HG03280 (cell line): ENCODE measurements around the gene UBQLN4.
A peak's percentile ranks its signal among the peaks of the same experiment; 100 is the strongest.
"Not testable (repeated sequence)": the region's sequence is repeated elsewhere in the genome, so short reads cannot be mapped to it uniquely, and the experiment has no call there.

Source experiments
- ATAC-seq: cut with Tn5 transposase; IDR thresholded peaks from one replicate; pipeline ENCODE4 v1.9.1; 2021; ENCODE audit warnings: mild to moderate bottlenecking, moderate library complexity; ENCODE audit not compliant: unreplicated experiment

UBQLN4 gene

DNA sequence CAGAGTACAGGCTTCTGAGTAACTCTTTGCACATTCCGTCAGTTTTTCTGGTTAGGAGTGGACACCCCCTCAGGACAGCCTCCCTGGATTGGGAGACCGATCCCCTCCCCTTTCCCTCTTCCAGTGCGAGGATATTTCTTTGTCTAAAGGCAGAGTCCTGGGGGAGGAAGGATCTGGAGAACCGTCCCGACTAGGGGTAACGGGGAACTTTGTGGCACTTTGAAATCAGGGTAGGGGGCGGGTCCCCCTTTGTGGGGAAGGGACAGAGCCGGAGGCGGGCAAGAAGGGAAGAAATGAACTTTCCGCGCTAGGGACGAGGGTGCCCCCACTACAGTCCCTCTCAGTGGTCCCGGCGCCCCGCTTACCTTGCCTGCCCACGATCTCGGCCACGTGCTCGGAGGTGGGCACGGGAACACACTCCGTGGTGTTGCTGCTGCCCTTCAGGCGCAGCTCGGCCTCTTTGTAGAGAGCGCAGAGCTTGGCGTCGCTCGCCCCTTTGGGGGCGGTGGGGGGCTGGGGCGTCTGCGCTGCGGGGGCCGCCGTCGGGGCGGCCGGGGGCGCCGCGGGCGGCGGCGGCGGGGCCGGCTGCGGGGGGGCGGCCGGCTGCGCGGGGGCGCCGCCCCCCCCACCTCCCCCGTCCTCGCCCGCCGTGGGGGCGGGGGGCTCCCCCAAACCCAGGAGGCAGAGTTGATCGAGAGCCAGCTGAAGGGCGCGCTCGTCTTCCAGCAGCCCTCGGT lies 27.8 kb upstream of the UBQLN4 start:
- no peak for ATAC-seq

DNA sequence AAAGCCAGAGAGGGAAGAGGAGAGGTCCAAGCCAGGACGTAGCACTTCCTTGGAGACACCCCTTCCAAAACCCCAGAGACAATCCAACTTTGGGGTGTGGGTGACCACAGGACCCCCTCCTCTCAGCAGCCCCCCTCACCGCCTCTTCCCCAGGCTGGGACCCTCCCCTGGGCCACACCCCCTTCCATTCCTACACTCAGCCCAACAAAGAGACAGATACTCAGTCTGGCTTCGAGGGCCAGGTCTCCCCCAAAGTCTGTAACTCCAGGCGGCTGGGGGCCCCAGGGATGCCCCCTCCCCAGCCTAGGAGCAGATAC lies 27.2 kb upstream of the UBQLN4 start:
- no peak for ATAC-seq

DNA sequence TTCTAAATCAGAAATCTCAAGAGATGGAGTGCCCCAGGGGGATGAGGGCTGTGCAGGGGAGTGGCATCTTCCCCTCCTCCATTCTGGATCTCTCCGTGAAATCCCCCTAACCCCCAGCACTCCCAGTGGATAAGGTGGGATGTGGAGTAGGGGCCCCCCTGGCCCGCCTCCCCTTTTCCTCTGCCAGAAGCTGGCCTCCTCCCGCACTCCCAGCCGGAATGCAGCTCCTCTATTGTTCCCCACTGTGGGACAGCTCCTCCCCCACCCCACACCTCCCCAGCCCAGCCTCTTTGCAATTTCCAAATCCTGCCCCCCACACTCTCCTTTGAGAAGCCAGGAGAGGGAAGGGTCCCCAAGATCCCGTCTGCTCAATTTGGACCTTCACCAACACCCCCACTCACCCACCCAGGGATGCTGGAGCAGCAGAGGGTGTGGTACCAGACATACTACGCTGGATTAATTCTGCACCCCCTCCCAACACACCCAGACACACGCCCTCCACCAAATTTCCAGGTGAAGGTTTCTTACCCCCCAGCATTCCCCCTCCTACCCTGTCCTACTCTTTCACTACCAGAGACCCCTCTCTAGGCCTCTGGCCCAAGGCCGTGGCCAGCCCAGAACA lies 26.8 kb upstream of the UBQLN4 start:
- no peak for ATAC-seq

DNA sequence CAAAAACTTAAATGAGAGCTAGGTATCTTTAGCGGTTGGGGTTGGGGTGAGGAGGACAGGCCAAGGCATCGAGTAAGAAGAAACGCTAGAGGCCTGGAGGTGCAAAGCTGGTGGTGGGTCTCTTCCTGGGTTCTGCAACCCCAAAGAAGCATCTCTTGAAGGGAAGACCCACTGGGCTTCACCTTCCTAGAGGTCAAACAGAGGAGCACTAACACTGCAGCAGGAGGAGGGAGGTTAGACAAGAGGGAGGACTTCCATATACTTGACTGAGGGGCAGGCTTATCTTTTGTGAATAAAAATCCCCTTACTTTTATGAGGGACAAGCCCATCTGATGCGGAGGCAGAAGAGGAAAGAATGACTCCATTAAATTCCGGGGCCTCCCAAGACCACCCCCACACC lies 26.2 kb upstream of the UBQLN4 start:
- ATAC-seq = no peak

DNA sequence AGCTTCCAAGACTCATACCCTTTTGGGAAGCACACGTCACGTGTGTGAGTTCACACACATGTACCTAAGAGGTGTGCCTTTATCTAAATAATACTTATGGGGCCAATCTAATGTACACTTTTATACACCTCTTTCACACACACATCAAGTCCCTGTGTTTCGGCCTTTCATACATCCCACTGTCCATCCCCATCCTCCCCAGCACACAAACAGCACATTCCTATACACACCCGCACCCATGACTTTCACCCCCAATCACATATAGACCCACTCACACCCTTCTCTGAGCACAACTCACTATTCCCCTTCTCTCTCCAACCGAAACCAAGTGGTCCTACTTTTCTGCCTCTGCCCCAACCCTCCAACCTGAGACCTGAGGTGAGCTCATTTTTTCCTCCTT lies 25.1 kb upstream of the UBQLN4 start:
- ATAC-seq = no peak

DNA sequence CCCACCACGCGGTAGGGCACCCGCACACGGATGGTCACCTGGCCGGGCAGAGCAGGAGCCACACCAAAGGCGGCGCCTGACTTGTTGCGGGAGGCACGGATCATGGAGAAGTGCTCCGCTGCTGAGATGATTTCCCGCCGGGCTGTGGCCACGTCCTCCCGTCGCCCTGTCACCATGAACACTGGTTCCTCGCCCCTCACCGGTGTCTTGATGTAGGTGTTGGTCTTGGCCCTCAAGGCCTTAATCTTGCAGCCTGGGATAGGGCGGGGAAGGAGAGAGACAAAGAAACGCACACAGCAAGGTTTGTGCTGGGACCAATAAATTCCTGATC lies 23.8 kb upstream of the UBQLN4 start:
- ATAC-seq = no peak

DNA sequence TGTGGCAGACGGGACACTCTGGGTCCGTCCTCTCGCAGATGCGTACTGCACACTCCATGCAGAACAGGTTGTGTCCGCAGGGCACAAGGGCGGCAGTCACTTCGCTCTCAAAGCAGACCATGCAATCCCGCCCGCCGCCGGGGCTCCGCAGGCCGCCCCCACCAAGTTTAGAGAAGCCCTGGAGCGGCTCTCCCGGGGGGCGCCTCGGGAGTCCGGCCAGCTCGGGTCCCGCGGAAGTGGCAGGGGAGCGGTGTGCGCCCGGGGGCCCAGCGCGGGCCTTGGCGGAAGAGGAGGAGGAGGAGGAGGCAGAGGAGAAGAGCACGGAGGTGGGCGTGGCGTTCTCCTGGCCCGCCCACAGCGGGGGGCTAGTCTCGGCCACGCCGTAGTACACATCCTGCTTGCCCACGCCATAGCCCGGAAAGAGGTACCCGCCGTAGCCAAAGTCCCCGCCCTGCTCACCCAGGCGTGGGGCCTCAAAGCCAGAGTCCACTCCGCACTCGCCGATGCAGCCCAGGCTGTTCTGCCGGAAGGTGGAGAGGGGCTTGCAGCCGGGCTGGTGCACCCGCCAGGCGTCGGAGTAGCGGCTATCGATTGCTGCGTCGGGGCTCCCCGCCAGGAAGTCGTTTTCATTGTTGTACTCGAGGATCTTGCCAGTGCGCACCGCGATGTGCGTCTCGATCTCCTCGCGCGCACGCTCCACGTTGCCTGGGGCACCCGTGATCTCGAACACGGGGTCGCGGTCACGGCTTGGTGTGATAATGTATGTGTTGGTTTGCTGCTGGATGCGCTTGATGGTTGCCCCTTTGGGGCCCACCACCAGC lies 23.2 kb upstream of the UBQLN4 start:
- peak; percentile 70 for ATAC-seq

DNA sequence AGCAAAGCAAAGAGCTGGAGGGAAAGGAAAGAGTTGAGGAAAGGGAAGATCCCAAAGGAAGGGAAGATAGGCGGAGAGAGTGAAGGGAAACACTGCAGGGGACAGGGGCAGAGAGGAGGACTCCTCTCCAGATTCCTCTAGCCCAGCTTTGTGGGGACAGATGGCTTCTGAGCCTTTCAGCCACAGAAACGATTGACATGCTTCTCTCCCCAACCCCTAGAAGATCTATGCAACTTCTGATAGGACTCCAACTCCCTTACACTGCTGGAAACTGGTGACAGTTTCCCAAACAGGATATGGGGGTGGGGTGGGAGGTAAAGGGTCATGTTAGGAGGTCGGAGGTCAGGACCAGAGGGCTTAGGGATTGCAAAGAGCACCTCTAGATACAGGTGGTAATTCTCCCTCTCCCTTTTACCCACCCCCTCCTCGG lies 22.2 kb upstream of the UBQLN4 start:
- ATAC-seq = no peak

DNA sequence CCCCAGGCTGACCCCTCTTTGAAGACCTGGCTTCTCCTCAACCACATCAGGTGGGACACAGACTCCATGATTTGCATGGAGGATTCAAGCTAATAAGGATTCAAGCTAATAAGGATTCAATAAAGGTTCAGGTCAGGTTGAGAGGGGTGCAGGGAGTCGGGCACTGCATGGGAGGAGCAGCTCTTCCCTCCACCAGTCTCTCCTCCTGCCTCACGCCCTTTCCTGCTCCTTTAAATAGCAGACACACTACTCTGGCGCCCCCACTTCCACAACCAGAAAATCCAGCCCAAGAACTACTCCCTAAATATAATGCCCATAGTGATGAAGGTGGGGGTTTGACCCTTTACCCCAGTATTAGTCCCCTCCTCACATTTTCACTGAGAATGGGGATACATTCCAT lies 21.6 kb upstream of the UBQLN4 start:
- ATAC-seq = no peak

DNA sequence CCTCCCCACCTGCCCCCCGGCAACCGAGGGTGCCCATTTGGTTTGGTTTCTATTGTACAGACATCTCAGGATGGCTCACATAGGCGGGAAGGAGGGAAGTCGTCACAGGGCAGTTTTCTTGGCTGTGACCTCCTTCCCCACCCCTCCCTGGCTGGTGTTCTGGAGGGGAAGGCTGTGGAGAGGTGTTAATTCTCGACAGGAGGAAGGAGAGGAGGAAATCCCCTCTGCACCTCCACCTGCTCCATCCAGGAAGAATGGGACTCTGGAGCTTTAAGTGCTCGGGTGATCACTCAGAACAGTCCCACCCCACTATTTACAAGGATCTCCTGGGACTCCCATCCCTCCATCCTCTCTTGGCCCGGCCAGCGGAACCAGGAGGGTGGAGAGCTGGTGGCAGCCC lies 21.1 kb upstream of the UBQLN4 start:
- no peak for ATAC-seq

DNA sequence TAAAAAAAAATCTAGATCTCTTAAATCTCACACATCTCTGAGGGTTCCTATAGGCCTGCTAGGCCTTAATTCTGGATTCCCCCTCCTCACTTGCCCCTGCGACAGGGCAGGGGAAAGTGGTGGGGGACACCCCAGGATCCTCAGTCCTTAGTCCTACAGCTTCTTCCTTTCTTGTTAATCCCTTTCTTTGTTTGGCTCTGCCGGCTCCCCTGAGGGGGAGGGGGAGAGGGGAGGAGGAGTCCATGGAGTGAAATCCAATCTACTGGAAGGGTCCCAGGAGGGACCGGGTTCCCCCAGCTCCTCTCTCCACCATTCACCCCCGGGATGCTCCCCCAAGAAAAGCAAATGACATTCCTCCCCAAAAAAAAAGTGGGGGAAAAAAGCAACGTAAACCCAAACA lies 20.1 kb upstream of the UBQLN4 start:
- no peak for ATAC-seq

DNA sequence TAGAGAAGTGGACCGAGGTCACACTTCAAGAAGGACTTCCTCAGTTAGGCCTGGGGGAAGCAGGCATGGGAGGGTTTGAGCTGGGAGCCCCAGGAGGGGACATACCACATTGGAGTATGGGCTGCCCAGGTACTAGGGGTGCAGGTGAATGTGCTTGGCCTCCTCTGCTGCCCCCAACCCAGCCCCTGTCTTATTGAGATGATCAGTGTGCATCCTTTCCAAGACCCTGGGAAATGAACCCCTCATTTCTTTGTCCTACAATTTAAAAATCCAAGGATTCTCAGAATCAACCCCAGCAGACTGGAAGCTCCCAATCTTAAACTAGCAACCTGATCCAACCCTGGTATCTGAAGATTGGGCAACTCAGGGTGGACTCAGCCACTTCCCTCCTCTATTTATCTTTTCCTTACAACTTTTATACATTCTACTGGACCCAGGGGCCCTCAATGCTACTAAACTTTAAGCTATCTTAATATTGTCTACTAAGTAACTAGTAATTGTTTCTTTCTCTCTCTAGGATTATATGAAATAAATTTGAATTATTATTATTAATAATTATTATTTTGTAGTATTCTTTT lies 19.6 kb upstream of the UBQLN4 start:
- ATAC-seq = no peak

DNA sequence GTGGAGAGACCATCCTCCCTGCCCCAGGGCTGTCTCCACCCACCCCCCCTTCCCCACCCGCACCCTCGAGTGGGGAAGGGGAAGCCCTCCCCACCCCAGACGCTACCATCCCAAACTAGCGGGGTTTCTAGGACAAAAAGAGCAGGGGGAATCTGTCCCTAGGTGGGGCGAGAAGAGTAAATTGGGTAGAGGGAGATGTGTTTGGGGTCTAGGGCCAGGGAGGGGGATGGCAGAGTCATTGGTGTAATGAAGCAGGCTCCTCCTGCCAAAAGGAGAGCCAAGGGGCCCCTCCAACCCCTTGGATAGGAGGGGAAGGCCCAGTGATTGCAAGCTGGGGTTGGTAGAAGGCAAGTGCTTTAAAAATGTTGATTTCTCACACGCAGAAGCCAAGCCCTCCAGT lies 18.7 kb upstream of the UBQLN4 start:
- ATAC-seq = no peak

DNA sequence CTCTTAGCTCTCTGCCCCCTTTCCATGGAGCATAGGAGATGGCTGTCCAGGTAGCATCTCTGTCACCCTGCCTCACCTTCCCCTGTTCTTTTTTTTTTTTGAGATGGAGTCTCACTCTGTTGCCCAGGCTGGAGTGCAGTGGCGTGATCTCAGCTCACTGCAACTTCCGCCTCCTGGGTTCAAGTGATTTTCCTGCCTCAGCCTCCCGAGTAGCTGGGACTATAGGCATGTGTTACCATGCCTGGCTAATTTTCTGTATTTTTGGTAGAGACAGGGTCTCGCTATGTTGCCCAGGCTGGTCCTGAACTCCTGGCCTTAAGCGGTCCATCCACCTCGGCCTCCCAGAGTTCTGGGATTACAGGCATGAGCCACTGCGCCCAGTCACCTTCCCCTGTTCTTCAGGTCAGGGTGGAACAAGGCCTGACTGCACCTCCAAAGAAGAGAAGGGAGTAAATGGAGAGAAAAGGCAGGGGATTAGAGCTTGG lies 17.8 kb upstream of the UBQLN4 start:
- ATAC-seq = not testable (repeated sequence)

DNA sequence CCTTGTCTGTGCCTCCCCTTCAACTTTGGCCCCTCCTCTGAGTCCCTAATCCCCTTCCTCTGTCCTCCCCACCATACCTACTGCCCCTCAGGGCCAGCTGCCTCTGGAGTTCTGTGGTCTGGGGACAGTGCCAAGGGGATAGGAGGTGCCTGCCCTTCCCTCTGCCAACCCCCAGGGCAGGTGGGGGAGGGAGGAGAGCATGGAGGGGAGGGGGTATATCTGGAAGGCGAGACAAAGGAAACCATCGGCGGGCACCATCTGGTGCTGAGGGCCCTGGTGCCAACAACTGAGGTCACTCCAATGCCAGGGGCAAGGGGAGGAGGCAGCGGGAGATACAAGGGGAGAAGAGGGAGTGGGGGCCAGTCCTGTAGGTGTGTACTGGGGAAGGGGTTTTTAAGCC lies 16.9 kb upstream of the UBQLN4 start:
- ATAC-seq = no peak

DNA sequence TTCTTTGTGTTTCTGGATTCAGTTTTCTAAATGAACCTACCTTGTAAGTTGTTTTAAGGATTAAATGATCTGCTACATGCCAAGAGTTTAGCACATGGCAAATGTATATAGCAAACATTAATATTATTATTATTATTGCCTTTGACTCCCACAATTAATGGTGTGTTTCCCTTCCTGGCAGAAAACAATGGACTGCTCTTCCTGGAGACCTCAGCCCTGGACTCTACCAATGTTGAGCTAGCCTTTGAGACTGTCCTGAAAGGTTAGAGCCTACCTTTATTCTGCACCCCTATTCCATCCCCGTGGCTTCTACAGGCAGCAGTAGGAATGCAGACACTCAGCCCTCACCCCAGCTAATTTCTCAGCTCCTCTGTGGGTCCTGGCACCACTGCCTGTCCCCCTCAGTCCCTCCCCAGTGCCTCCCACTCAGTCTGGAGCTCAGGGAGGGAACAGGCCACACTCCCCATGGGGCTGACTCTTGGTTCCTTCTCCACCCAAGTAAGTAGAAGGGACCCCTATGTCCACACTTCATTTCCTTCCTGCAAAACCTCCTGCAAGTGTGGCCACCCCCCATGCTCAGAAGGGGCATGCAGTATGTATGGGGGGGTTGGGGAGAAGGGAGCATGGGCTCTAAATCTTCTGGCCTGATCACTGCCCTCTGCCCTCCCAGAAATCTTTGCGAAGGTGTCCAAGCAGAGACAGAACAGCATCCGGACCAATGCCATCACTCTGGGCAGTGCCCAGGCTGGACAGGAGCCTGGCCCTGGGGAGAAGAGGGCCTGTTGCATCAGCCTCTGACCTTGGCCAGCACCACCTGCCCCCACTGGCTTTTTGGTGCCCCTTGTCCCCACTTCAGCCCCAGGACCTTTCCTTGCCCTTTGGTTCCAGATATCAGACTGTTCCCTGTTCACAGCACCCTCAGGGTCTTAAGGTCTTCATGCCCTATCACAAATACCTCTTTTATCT lies 16.2 kb upstream of the UBQLN4 start:
- no peak for ATAC-seq

DNA sequence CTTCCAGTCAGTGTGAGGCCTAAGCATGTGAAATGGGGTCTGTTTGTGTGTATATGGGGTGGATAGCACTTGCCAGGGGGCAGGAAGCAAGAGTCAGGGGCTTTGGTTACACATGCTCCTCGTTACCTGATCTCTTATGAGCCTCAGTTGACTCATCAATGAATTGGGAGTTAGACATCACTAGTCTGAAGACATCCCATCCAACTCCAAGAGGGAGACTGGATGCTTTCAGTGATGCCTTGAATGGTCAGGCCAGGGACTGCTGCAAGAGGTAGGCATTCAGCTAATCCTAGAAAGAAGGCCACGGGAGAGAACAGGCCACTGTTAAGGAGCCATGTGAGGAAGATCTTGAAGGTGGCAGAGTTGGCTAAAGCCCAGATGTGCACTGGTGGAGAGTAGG lies 13.7 kb upstream of the UBQLN4 start:
- no peak for ATAC-seq

DNA sequence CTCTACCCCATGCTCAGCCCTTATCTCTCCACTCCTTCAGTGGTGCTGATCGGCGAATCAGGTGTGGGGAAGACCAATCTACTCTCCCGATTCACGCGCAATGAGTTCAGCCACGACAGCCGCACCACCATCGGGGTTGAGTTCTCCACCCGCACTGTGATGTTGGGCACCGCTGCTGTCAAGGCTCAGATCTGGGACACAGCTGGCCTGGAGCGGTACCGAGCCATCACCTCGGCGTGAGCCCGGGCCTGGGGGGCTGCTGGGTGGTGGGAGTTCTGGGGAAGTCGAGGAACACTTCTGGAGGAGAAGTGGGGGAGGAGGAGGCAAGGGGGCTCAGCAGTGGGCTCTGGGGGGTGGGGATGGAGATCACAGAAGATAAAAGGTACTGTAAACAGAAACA lies 12.3 kb upstream of the UBQLN4 start:
- no peak for ATAC-seq

DNA sequence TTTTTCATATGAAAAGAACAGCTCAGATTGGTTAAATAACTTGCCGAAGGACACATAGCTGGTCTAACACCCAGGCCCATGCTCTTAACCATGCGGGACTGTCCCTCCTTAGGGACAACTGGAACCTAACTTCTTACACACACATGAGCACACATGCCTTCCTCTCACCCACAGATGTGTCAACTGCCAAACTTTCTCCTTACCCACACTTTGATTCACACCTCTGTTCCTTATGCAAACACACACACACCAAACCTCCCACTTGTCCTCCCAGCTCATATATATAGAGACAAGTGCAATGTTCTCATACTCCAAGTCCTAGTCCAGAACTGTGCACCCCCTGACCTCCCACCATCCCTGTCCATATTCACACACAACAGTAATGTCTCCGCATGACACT lies 11.6 kb upstream of the UBQLN4 start:
- no peak for ATAC-seq

DNA sequence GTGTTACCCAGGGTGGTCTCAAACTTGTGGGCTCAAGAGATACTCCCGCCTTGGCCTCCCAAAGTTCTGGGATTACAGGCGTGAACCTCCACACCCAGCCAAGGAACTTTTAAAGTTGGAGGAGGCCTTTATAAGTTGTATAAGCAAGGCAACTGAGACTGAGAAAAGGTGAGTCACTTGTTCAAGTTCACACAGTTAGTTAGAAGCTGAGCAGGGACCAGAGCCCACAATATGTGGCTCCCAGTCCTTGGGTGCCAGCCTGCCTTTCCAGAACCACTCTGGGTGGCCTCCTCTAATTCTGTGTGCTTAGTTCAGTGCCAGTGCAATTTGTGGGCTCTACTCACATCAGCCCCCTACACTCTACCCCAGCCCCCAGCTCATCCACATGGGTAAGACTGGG lies 11.0 kb upstream of the UBQLN4 start:
- ATAC-seq = no peak

DNA sequence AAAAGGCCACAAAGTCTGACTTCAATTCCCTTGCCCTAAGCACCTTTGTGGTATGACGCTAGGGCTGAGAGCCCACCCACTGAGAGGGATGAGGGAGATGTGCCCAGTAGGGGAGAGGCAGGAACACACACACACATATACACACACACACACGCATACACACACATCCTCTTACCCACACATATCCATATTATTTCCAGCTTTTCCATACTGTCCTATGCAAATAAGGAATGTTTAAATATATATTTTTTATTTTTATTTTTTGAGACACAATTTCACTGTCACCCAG lies 10.3 kb upstream of the UBQLN4 start:
- no peak for ATAC-seq
